ENCODE data around the gene PKN1.

The PKN1 gene

DNA sequence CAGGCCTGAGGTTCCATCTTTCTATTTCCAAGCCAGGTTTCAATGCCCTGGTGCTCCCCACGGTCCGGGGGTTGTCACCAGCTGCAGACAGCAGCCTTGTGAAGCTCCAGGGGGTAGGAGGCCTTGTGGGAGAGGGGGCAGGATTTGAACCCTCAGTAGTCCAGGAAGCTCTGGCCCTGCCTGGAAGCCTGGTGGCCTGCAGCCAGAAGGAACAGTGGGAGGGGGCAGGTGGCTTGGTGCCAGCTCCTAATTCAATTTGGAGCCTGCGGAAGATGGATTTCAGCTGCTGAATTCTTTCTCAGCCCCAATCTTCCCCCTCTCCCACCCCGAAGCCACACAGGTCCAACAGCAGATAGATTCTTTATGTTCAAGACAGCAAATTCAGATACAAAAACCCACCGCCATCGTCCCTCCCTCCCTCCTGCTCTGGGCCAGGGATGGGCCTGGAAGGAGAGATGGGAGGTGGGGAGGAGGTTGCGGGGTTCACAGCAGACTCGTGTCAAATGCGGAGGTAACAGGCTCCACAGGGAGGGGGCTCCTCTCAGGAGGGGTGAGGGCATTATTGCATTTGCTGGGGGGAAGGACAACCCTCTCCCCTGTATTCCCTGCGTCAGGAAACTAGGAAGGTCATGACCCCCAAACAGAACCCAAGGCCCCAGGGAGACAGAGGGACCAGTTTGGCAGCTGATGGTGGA lies 44.5 kb downstream of the PKN1 start:
- H3K4me2 ChIP-seq (ENCODE audit: insufficient read depth, low read length, poor library complexity, severe bottlenecking), result no peak overlapping the region
- no peak overlapping the region for H2AK5ac ChIP-seq (ENCODE audit: low read depth, low read length)
- H2BK5ac ChIP-seq (ENCODE audit: low read length), result peak overlapping the region; percentile 35
- no peak overlapping the region for H3K9ac ChIP-seq (ENCODE audit: low read depth, low read length, poor library complexity)
- H3K9me3 ChIP-seq (replicated peaks in 1 of 2; ENCODE audit: control insufficient read depth in 2 of 2, insufficient read depth in 1 of 2, low read depth in 1 of 2, low read length in 2 of 2), result no peaks in the 10 kb centered on the region
- no peak overlapping the region for H3K4ac ChIP-seq (ENCODE audit: low read length)
- H3K4me3 ChIP-seq (ENCODE audit: low read length in 2 of 2), result no peak overlapping the region
- H2BK12ac ChIP-seq (ENCODE audit: low read length), result no peak overlapping the region
- peaks cover 0 to 20% of the 10 kb centered on the region in 2 donors for H3K4me1 ChIP-seq (ENCODE audit: control insufficient read depth in 2 of 2, insufficient read depth in 1 of 2, low read depth in 1 of 2, low read length in 2 of 2)
- H2BK15ac ChIP-seq (ENCODE audit: low read length), result no peak overlapping the region
- no CpG with 5 or more reads among the region's 10 CpGs for WGBS, 2 donors (ENCODE audit: extremely low coverage in 2 of 2, insufficient read length in 2 of 2, insufficient replicate concordance in 1 of 2)
- H3K14ac ChIP-seq (ENCODE audit: low read length), result no peak overlapping the region
- H3K18ac ChIP-seq (ENCODE audit: low read length), result no peak overlapping the region
- no peak overlapping the region for H4K91ac ChIP-seq (ENCODE audit: low read depth, low read length, poor library complexity)
- H3K23ac ChIP-seq (ENCODE audit: low read depth, low read length, poor library complexity), result no peak overlapping the region
- H3K36me3 ChIP-seq (replicated peaks in 1 of 2; ENCODE audit: control insufficient read depth in 2 of 2, insufficient read depth in 2 of 2, low read length in 2 of 2), result peaks cover 19 to 44% of the 10 kb centered on the region in 2 donors
- DNase-seq (ENCODE audit: low spot score), result no peak
- H3K27me3 ChIP-seq (ENCODE audit: control insufficient read depth in 3 of 3, insufficient read depth in 3 of 3, low read depth in 1 of 3, low read length in 3 of 3), result peaks cover 0 to 3% (median 0%) of the 10 kb centered on the region in 3 experiments
- H2AFZ ChIP-seq (ENCODE audit: low read length), result no peak overlapping the region
- H2BK120ac ChIP-seq (ENCODE audit: low read depth, low read length), result no peak overlapping the region
- no peak overlapping the region for H3K27ac ChIP-seq (replicated peaks; ENCODE audit: low read length)
- no peak overlapping the region for H4K8ac ChIP-seq (ENCODE audit: low read depth, low read length)
- peaks cover 5% of the 10 kb centered on the region for H3K79me1 ChIP-seq (ENCODE audit: low read depth, low read length)

DNA sequence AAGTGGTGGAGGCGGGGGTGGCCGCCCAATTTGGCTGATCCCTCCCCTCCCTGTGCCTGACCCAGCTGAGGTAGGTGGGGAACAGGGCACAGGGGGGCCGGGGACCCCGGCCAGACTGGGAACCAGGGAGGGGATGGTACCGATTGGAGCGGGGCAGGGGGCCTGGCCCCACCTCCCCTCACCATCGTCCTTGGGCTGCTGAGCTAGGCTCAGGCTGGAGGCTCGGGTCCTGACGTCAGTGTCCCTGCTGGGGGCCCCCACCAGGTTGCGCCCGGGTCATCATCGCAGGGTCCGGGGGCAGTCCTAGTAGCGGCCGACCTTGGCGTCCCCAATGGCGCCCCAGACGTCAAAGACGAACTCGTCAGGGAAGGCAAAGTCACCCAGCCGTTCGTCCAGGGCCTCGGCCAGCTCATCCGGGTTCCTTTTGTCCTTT lies 45.0 kb downstream of the PKN1 start:
- peak overlapping the region; percentile 35 for H2BK5ac ChIP-seq (ENCODE audit: low read length)
- no peak overlapping the region for H2AK5ac ChIP-seq (ENCODE audit: low read depth, low read length)
- H3K27me3 ChIP-seq (ENCODE audit: control insufficient read depth in 3 of 3, insufficient read depth in 3 of 3, low read depth in 1 of 3, low read length in 3 of 3), result peaks cover 0 to 3% (median 0%) of the 10 kb centered on the region in 3 experiments
- no peak overlapping the region for H3K27ac ChIP-seq (replicated peaks; ENCODE audit: low read length)
- H2BK120ac ChIP-seq (ENCODE audit: low read depth, low read length), result no peak overlapping the region
- H3K36me3 ChIP-seq (replicated peaks in 1 of 2; ENCODE audit: control insufficient read depth in 2 of 2, insufficient read depth in 2 of 2, low read length in 2 of 2), result peaks cover 19 to 45% of the 10 kb centered on the region in 2 donors
- H2BK12ac ChIP-seq (ENCODE audit: low read length), result no peak overlapping the region
- H3K9me3 ChIP-seq (replicated peaks in 1 of 2; ENCODE audit: control insufficient read depth in 2 of 2, insufficient read depth in 1 of 2, low read depth in 1 of 2, low read length in 2 of 2), result no peaks in the 10 kb centered on the region
- H3K4me3 ChIP-seq (ENCODE audit: low read length in 2 of 2), result no peak overlapping the region
- H3K9ac ChIP-seq (ENCODE audit: low read depth, low read length, poor library complexity), result no peak overlapping the region
- peak overlapping the region; percentile 67 for H3K23ac ChIP-seq (ENCODE audit: low read depth, low read length, poor library complexity)
- H4K91ac ChIP-seq (ENCODE audit: low read depth, low read length, poor library complexity), result no peak overlapping the region
- H3K79me1 ChIP-seq (ENCODE audit: low read depth, low read length), result peaks cover 5% of the 10 kb centered on the region
- H3K4me1 ChIP-seq (ENCODE audit: control insufficient read depth in 2 of 2, insufficient read depth in 1 of 2, low read depth in 1 of 2, low read length in 2 of 2), result peaks cover 0 to 16% of the 10 kb centered on the region in 2 donors
- H3K18ac ChIP-seq (ENCODE audit: low read length), result no peak overlapping the region
- no peak for DNase-seq (ENCODE audit: low spot score)
- H2BK15ac ChIP-seq (ENCODE audit: low read length), result no peak overlapping the region
- H3K4me2 ChIP-seq (ENCODE audit: insufficient read depth, low read length, poor library complexity, severe bottlenecking), result no peak overlapping the region
- H3K4ac ChIP-seq (ENCODE audit: low read length), result no peak overlapping the region
- H2AFZ ChIP-seq (ENCODE audit: low read length), result no peak overlapping the region
- no CpG with 5 or more reads among the region's 24 CpGs for whole genome bisulfite sequencing, 2 donors (ENCODE audit: extremely low coverage in 2 of 2, insufficient read length in 2 of 2, insufficient replicate concordance in 1 of 2)
- H3K14ac ChIP-seq (ENCODE audit: low read length), result no peak overlapping the region
- no peak overlapping the region for H4K8ac ChIP-seq (ENCODE audit: low read depth, low read length)

DNA sequence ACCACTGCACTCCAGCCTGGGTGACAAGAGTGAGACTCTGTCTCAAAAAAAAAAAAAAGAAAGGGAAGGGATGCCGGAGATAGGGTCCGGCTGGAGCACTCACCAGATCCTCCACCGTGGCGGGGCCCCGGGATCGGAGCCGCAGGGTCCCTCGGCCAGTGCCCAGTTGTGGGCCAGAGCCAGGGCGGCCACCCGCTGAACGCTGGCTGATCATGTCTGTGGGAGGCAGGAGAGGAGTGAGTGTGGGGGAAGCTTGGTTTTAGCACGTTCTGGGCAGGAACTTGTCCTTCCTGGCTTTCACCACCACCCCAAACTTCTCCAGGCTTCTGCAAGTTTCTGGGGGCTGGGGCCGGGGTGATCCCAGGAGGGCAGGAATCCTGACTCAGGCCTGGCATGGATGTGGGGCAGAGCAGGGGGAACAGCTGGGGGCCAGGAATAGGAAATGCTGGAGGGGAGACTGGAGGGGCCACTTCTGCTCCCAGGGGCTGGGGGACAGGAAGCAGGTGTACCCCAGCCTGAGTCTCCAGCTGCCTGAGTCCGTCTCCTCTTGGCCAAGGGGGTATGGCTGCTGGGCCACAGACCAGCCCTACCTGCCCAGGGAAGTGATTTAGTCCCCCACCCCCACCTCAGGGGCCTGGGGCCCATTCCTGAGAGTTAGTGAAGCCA lies 46.3 kb downstream of the PKN1 start:
- peak overlapping the region; percentile 77 for H3K9ac ChIP-seq (ENCODE audit: low read depth, low read length, poor library complexity)
- H2BK5ac ChIP-seq (ENCODE audit: low read length), result no peak overlapping the region
- H2AFZ ChIP-seq (ENCODE audit: low read length), result no peak overlapping the region
- no CpG with 5 or more reads among the region's 14 CpGs for WGBS, 2 donors (ENCODE audit: extremely low coverage in 2 of 2, insufficient read length in 2 of 2, insufficient replicate concordance in 1 of 2)
- H3K14ac ChIP-seq (ENCODE audit: low read length), result peak overlapping the region; percentile 40
- no peaks in the 10 kb centered on the region for H3K9me3 ChIP-seq (replicated peaks in 1 of 2; ENCODE audit: control insufficient read depth in 2 of 2, insufficient read depth in 1 of 2, low read depth in 1 of 2, low read length in 2 of 2)
- H3K18ac ChIP-seq (ENCODE audit: low read length), result peak overlapping the region; percentile 85
- peak overlapping the region; percentile 94 for H2AK5ac ChIP-seq (ENCODE audit: low read depth, low read length)
- no peak overlapping the region for H4K91ac ChIP-seq (ENCODE audit: low read depth, low read length, poor library complexity)
- peaks cover 0 to 3% (median 0%) of the 10 kb centered on the region in 3 experiments for H3K27me3 ChIP-seq (ENCODE audit: control insufficient read depth in 3 of 3, insufficient read depth in 3 of 3, low read depth in 1 of 3, low read length in 3 of 3)
- H2BK120ac ChIP-seq (ENCODE audit: low read depth, low read length), result peak overlapping the region; percentile 95
- H2BK12ac ChIP-seq (ENCODE audit: low read length), result peak overlapping the region; percentile 58
- peak overlapping the region; percentile 25 for H3K23ac ChIP-seq (ENCODE audit: low read depth, low read length, poor library complexity)
- H3K27ac ChIP-seq (replicated peaks; ENCODE audit: low read length), result no peak overlapping the region
- DNase-seq (ENCODE audit: low spot score), result no peak
- H3K79me1 ChIP-seq (ENCODE audit: low read depth, low read length), result peaks cover 5% of the 10 kb centered on the region
- H3K4me1 ChIP-seq (ENCODE audit: control insufficient read depth in 2 of 2, insufficient read depth in 1 of 2, low read depth in 1 of 2, low read length in 2 of 2), result peaks cover 0 to 16% of the 10 kb centered on the region in 2 donors
- H3K4me3 ChIP-seq (ENCODE audit: low read length in 2 of 2), result no peak overlapping the region
- no peak overlapping the region for H3K4me2 ChIP-seq (ENCODE audit: insufficient read depth, low read length, poor library complexity, severe bottlenecking)
- H3K4ac ChIP-seq (ENCODE audit: low read length), result no peak overlapping the region
- H2BK15ac ChIP-seq (ENCODE audit: low read length), result no peak overlapping the region
- H4K8ac ChIP-seq (ENCODE audit: low read depth, low read length), result no peak overlapping the region
- peaks cover 19 to 48% of the 10 kb centered on the region in 2 donors for H3K36me3 ChIP-seq (replicated peaks in 1 of 2; ENCODE audit: control insufficient read depth in 2 of 2, insufficient read depth in 2 of 2, low read length in 2 of 2)

DNA sequence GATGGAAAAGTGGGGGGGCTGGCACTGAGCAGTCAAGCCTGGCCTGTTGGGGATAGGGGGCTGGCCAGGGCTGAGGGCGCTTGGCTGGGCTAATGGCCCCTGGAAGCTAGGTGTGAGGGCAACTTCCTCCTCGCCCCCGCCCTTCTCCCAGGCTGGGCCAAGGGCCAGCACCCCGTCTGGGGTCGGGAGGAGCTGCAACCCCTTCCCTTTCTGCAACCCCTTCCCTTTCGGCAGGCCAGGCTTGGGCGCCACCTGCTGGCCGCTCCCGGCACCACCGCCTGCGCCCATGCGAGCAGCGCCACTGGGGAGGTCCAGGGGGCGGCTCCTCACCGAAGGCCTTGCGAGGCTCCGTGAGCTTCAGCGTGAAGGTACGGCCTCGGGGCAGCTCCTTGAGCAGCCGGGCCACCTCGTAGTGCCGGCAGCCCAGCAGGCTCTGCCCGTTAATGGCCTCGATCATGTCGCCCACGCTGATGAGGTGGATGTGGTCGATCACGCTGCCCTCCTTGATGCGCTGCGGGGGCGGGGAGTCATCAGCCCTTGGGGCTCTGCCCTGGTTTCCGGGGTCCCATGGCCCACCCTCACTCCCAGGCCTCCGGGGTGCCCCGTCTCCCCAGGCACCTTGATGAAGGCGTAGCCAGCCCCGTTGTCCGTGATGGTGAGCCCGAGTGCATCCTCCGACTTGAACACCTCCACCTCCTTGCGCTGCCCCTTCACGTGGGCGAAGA lies 47.0 kb downstream of the PKN1 start:
- Histone ChIP-seq H2AK5ac (ENCODE audit: low read depth, low read length) (peak overlapping the region; percentile 94), H3K79me1 (ENCODE audit: low read depth, low read length) (peaks cover 5% of the 10 kb centered on the region), H3K4me2 (ENCODE audit: insufficient read depth, low read length, poor library complexity, severe bottlenecking) (no peak overlapping the region), H3K27me3 (ENCODE audit: control insufficient read depth in 3 of 3, insufficient read depth in 3 of 3, low read depth in 1 of 3, low read length in 3 of 3) (no peaks in the 10 kb centered on the region), H3K36me3 (replicated peaks in 1 of 2; ENCODE audit: control insufficient read depth in 2 of 2, insufficient read depth in 2 of 2, low read length in 2 of 2) (peaks cover 19 to 50% of the 10 kb centered on the region in 2 donors), H3K4me1 (ENCODE audit: control insufficient read depth in 2 of 2, insufficient read depth in 1 of 2, low read depth in 1 of 2, low read length in 2 of 2) (peaks cover 0 to 11% of the 10 kb centered on the region in 2 donors), H2AFZ (ENCODE audit: low read length) (no peak overlapping the region), H4K91ac (ENCODE audit: low read depth, low read length, poor library complexity) (no peak overlapping the region), H4K8ac (ENCODE audit: low read depth, low read length) (no peak overlapping the region), H3K18ac (ENCODE audit: low read length) (peak overlapping the region; percentile 85), H2BK5ac (ENCODE audit: low read length) (no peak overlapping the region), H3K9me3 (replicated peaks in 1 of 2; ENCODE audit: control insufficient read depth in 2 of 2, insufficient read depth in 1 of 2, low read depth in 1 of 2, low read length in 2 of 2) (no peaks in the 10 kb centered on the region), H3K4me3 (ENCODE audit: low read length in 2 of 2) (no peak overlapping the region), H3K4ac (ENCODE audit: low read length) (no peak overlapping the region), H2BK120ac (ENCODE audit: low read depth, low read length) (peak overlapping the region; percentile 95), H3K27ac (replicated peaks; ENCODE audit: low read length) (no peak overlapping the region), H3K9ac (ENCODE audit: low read depth, low read length, poor library complexity) (peak overlapping the region; percentile 77), H2BK15ac (ENCODE audit: low read length) (peak overlapping the region; percentile 24), H3K14ac (ENCODE audit: low read length) (no peak overlapping the region), H2BK12ac (ENCODE audit: low read length) (peak overlapping the region; percentile 58), H3K23ac (ENCODE audit: low read depth, low read length, poor library complexity) (peak overlapping the region; percentile 25)
- peak; percentile 66 for DNase-seq (ENCODE audit: low spot score)
- WGBS, 2 donors (ENCODE audit: extremely low coverage in 2 of 2, insufficient read length in 2 of 2, insufficient replicate concordance in 1 of 2), result no CpG with 5 or more reads among the region's 43 CpGs
